GM10266 (cell line): ENCODE data around the gene ITGAD.
A peak's percentile ranks its signal among the peaks of the same experiment; 100 is the strongest.

Experiments
- DNase-seq: peaks from one replicate; pipeline ENCODE4 v3.0.0; 2012; ENCODE audit errors: extremely low spot score
- CTCF ChIP-seq: IDR thresholded peaks from 2 replicates; pipeline ENCODE4 v1.5.1; 2012; ENCODE audit warnings: mild to moderate bottlenecking, low read depth; ENCODE audit not compliant: control insufficient read depth, insufficient read depth; ENCODE audit errors: missing control alignments

Gene ITGAD

GRCh38 chr16:31461921-31462804 lies 69.0 kb downstream of the ITGAD start:
- TF ChIP-seq CTCF = no peak
- DNase-seq = no peak

GRCh38 chr16:31464348-31464769 lies 71.2 kb downstream of the ITGAD start:
- TF ChIP-seq CTCF = no peak
- DNase-seq = no peak

GRCh38 chr16:31464781-31465260 lies 71.7 kb downstream of the ITGAD start:
- TF ChIP-seq CTCF = no peak
- DNase-seq = no peak

- no peak for DNase-seq
- TF ChIP-seq CTCF = no peak
Observed at GRCh38 chr16:31465788-31466370, 72.7 kb downstream of the ITGAD start.

- no peak for DNase-seq
Observed at GRCh38 chr16:31466381-31466841, 73.3 kb downstream of the ITGAD start.

GRCh38 chr16:31467151-31467773 lies 74.1 kb downstream of the ITGAD start:
- TF ChIP-seq CTCF = no peak
- DNase-seq = peak; percentile 53

More at GRCh38 chr16:31466381-31466841, 73.3 kb downstream of the ITGAD start:
- no peak for TF ChIP-seq CTCF
